NCI-H2227 (cell line): ENCODE results near the gene BACE1.

Experiments used
- DNase-seq: peaks from one replicate; lab custom pipeline; 2025; ENCODE audit not compliant: unreplicated experiment; lab: John Stamatoyannopoulos, UW

Gene BACE1

DNA sequence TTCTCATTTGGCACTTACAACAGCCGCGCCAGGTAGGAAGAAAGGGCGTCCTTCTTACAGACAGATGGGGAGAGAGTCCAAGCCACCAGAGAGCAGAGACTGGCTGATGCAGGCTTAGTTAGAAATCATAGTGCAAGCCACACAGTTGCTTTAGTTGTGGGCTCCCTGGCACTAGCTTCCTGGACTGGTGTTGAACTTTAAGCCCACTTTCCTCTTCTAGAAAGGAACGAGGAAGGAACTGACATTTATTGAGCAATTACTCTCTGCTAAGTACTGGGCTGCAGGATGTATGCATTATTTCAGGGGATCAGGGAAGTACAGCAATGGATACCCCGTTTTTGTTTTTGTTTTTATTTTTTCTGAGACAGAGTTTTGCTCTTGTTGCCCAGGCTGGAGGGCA lies 3.0 kb downstream of the BACE1 start:
- no peak for DNase-seq

DNA sequence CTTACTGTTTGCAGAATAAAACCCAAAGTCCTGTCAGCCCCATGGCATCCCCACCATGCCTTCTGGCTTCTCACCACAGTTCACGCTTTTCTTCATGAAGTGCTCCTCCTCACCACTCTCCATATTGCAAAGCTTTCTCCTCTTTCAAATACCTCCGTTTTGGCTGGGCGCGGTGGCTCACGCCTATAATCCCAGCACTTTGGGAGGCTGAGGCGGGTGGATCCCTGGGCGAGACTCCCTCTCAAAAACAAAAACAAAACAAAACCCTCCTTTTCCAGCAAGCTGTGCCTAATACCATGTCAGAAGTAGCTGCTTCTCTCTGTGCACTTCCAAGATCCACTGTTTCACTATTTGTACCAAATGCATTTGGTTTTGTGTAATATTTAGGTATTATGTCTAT lies 6.7 kb downstream of the BACE1 start:
- no peak for DNase-seq

DNA sequence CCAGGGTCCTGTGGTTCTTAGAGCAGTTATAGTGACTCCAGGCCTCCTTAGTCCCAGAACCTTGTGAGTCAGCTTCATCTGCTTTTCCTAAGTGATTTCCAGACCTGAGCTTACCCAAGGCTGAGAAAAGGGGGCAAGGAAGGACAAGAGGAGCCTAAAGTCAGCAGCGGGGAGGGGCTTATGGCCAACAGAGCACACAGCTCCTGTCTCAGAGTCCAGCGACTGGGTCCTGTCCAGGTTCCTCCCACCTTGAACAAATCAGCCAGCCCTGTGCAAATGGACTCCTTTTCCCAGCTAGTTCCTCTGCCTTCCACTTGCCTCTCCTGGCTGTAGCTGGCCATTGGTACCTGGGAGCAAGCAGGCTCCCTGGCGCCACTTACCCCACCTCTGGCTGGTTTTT lies 10.9 kb downstream of the BACE1 start:
- DNase-seq: no peak

DNA sequence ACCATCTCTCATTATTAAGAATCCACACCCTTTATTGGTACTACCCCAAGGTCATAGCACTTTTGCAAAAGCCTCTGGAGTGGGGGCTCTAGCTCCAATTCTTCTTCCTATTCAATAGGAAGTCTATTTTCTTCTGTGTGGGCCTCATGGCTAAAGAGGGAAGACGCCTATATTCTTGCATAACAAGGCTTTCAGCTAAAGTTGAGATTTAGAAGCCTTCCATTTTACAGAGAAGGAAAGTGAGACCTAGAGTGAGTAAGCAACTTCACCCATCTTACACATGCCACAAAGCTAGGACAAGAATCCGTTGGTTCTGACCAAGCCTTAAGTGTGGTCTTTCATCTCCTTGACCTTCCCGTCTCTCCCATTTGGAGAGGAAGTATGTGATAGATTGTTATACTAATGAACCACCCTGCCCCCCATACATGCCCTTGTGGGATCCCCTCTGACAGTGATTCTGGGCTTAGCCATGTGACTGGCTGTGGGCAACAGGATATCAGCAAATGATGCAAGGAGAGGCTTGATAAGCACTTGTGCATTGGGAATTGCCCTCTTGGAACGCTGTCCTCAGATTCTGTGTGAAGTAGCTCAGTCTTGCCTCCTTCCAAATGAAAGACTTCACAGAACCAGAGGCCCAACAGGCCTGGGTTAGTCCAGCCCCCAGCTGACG lies 12.3 kb downstream of the BACE1 start:
- no peak for DNase-seq

DNA sequence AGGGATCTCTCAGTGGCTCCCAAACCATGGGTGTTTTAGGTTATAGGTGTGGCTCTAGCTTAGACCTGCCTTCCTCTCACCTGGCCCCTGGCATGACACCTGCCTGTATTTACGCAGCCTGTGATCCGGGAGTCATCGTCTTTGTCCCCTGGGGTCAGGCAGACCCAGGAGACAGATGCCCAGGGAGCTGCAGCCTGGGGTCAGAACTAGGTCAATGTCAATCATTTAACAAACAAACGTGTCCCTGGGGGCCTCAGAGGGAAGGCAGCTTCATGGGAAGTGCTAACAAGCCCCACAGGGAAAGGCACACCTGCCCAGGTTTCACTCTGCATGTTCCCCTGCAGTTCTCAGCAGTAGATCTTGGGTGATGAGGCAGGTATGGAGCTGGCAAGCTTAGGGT lies 13.0 kb downstream of the BACE1 start:
- DNase-seq: no peak

DNA sequence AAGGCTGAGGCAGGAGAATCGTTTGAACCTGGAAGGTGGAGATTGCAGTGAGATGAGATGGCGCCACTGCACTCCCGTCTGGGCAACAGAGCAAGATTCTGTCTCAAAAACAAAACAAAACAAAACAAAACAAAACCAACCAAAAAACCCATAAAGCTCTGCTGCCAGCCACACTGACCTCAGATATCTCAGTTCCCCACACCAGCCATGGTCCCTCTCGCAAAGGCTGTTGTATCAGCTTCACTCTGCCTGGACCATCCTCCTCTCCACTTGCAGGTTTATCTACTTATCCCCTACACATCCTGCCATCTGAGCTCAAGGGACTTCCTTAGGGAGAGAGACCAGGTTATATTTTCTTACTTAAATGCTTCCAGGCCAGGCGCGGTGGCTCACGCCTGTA lies 13.8 kb downstream of the BACE1 start:
- no peak for DNase-seq

DNA sequence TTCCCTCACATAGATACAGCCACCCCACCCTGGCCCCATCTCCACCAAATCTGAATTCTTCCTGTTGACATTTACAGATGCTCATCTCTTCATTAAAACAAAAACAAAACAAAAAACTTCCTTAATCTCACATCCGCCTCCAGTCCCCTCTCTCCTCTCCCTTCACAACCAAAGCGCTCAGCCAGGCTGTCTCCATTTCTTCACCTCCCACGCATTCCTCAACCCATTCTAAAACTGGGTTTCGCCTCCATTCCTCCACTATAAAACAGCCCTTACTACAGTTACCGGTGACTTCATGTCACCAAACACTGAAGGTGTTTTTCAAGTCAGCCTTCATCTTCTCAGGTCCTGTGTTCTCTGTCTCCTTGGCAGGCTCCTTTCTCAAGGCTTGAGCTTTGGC lies 15.3 kb downstream of the BACE1 start:
- no peak for DNase-seq

DNA sequence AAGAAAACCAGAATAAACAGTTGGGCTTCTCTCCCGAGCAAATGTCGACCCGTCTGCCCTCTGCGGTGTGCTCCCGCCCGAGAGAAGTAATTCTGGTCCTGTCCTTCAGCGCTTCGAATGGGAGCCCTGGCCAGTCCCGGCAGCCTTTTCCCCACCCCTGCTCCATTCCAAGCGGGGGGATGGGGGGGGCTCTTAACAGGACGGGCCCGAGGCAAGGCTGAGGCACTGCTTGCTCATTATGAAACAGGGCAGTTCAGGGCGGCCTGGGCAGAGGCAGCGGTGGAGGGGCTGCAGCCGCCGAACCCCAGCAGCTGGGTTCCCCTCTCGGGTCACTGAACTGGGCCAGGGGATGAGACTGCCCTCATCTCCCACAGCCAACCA lies 15.8 kb downstream of the BACE1 start:
- DNase-seq: peak; percentile 48

DNA sequence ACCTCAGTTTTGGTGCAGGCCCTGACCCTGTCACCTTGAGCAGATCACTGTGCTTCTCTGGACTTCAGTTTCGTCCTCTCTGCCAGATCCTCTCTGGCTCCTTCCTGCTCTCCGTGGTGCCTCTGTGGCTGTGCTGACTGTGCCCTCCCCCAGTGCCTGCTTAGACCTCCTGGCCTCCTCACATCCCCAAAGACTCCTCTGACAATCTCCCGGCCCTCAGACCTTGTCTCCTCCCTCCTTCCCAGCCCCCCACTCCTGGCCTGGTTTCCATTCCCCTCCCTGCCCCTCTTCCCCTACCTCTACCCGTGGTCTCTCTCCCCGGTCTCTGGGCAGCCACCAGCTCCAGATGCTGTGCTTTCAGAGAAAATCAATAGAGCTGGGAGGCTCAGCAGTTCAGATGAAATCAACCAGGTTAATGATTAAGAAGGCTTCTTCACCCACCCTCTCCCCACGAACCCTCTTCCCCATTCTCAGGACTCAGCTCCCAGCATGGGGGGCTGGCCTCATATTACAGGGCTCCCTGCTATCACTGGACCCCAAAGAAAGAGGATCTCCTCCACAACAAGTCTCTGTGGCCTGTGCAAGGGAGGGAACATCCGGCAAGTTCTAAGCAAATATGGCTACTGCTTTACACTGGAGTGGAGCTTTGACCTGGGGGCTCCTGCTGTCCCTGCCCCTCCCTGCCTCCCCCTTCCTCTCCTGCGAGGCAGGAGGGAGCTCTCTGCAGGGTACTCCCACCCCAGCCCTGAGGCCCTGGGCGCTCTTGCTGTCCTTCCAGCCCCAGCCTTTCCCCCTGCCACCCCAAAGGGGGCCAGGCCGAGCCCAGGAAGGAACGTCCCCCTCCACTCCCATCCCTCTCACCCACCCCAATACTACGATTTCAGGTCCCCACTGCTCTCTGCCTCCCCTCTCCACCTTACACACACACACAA lies 16.4 kb downstream of the BACE1 start:
- peak; percentile 37 for DNase-seq

DNA sequence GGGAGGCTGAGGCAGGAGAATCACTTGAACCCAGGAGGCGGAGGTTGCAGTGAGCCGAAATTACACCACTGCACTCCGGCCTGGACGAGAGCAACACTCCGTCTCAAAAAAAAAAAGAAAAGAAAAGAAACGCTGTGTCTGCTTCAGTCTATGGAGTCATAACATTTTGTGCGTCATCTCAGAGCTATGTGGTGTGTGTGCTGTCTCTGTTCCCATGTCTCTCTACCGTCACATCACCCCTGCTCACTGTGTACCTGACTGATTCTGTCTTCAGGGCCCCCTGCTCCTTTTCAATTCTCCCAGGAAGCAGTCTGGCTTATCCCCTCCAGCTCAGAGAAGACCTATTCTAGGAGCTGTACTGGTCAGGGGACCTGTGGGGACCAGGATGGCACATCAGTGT lies 17.9 kb downstream of the BACE1 start:
- DNase-seq: no peak

DNA sequence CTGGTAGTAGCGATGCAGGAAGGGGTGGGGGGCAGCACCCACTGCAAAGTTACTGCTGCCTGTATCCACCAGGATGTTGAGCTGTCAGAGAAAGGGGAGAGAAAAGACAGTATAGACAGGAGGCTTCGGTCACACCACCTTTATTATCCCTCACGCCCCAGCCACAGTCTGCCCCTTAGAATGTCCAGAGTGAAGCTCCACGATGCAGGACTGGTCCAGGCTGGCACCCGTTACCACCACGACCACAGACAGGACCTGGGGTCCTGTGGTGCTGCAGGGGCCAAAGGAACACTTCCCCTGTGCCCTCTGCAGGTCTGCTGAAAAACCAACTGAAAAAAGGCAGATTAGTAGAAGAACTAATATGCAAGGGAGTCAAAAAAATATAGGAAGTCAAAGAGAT lies 19.2 kb downstream of the BACE1 start:
- DNase-seq: no peak

DNA sequence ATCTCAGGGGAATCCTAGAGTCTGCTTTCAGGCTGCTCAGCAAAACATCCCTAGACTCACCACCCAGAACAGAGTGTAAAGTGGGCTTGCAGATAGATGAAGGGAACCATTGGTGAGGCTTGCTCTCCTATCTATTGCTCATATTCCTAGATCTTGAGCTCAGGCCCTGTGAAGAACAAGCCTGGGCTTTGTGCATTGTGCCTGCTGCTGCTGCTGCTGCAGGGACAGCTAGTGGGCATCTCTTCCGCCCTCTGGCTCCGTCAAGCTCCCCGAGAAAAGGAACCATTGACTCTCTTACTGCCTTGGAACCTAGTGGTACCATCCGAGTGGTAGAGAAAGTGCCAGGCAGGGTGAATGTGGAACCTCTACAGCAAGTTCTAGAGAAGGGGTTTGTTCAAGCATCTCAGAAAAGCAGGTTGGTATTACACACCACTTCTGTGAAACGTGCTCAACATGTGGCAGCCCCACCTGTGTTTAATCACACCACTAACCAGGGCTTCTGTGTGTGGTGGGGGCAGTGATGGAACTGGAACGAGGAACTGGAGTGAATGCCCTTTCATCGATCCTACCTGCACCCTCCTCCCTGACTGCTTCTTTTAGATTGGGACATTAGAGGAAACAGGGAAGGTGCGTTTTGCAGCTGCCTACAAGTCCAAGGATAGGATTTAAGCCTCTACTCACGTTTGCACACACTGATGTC lies 20.5 kb downstream of the BACE1 start:
- no peak for DNase-seq

DNA sequence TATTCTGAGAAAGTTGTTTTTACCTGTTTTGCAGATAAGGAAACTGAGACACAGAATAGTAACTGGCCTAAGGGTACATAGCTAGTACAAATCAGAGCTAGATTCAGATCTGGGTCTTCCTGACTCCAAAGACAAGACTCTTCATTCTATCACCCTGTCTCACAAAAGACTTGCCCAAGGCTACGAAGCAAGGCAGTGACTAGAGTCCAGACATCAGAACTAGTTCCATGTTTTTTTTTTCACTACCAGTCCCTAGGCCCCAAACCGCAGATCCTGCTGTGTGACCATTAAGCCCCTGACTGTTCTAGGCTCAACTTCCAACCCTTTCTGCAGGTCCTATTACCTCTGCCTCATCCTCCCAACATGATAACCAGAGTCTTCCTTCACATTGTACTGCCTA lies 23.4 kb downstream of the BACE1 start:
- no peak for DNase-seq

DNA sequence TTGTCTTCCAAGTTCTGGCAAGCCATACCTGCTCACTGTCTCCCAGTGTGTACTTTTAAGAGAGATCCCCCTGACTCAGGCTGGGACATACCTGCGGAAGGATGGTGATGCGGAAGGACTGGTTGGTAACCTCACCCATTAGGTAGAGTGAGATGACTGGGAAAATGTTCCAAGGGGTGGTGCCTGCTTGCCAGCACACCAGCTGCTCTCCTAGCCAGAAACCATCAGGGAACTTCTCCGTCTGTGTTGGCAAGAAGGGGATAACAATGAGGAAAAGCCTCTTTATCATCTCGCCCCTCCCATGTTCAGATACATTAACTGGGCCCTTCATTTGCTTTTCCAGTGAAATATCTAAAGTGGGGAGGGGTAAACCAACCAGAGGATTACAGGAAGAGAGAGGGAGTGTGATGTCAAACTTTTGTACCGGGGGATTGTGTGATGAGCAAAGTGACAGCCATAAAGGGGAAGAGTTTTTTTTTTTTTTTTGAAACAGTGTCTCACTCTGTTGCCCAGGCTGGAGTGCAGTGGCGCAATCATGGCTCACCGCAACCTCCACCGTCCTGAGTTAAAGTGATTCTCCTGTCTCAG lies 25.2 kb downstream of the BACE1 start, which contains the start of gene BACE1-AS:
BACE1-AS (plus strand) TSS at position 538 of the 588 bp plus-strand sequence.
- no peak for DNase-seq

DNA sequence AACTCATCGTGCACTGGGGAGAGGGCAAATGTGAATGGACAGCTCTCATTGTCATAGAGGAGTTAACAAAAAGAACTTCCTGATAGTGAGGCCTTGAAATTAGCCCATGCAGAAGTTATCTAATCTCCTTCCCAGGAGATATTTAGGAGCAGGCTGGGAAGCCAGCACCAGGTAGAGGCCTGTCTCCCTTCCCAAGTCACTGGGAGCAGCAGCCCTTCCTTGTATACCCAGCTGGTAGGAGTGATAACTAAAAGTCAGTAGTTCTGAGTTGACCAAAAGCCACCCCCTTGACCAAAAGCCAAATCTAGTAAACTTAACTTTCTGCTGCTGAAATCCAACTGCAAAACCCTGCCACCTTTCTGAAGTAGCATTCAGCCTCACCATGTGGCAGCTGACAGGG lies 26.3 kb downstream of the BACE1 start:
- DNase-seq: no peak

DNA sequence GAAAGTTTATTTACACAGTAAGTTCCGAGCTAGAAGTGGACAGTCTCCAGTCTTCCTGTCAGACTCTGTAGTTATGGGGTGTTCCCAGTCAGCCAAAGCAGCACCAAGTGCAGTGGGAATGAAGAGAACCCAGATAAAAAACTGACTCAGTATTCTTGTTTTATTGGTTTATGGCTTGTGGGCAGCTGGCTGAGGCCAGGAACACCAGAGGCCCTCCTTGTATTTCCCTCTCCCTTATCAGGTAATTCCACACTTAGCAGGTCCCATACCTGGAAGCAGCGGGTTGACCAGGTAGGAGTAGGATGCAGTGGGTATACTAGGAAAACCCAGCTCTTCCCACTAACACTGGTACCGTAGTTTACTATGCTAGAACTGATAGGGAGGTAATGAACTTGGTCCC lies 28.4 kb downstream of the BACE1 start:
- no peak for DNase-seq

DNA sequence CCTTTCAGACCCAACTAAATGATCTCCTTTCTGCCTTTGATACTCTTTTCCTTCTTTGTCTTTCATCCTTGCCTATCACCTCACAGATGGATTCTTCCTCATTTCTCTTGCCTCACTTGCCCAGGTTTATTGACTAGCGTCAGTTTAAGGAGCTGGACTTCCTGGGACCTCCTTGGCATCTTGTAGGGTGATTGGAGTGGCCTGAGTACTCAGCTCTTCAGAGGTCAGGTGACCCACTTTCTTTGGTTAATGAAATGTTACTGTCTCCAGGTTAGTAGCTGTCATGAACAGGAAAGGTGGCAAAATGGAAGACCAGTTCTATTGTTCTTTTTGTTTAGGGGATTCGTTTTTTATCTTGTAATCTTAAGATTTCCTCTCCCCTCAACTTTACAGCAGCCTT lies 29.5 kb downstream of the BACE1 start:
- DNase-seq: no peak

DNA sequence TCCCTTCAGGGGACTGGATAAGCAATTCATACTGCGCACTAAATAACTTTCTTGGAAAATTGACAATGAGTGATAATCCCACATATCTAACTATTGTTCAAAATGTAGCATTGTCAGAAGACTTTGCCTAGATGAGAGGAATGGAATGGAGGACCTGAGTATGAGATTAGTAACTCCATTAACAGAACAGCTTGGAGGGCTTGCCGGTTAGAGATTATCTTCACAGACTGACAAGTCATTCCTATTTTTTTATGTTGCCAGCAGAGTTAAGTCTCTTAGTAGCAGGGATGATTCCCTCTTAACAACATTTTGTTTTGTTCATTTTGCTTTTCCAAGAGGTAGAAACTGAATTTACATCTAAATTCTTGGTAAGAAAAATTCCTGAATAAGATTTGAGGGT lies 32.0 kb downstream of the BACE1 start:
- DNase-seq: no peak

DNA sequence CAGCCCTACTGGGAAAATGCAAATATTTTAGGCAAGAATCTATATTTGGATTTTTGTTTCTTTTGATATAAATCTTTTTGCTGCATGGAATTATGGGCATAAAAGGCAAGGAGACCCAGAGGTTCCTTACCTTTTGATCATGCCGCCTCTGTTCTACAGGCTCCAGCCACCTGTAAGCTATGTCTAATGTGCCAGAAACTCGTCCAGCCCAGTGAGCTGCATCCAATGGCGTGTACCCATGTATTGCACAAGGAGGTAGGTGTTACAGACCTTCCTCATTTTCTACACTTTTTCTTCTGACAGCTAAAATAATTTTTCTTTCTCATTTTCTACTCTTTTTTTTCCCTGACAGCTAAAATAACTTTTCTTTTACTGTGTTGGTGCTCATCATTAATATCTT lies 33.1 kb downstream of the BACE1 start:
- DNase-seq: no peak

DNA sequence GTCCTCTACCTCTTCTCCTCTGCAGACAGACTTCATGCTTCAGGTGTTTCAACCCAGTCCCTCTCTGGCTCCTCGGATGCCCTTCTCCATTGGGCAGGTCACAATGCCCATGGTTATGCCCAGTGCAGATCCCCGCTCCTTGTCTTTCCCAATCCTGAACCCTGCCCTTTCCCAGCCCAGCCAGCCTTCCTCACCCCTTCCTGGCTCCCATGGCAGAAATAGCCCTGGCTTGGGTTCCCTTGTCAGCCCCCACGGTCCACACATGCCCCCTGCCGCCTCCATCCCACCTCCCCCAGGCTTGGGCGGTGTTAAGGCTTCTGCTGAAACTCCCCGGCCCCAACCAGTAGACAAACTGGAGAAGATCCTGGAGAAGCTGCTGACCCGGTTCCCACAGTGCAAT lies 34.2 kb downstream of the BACE1 start:
- no peak for DNase-seq

DNA sequence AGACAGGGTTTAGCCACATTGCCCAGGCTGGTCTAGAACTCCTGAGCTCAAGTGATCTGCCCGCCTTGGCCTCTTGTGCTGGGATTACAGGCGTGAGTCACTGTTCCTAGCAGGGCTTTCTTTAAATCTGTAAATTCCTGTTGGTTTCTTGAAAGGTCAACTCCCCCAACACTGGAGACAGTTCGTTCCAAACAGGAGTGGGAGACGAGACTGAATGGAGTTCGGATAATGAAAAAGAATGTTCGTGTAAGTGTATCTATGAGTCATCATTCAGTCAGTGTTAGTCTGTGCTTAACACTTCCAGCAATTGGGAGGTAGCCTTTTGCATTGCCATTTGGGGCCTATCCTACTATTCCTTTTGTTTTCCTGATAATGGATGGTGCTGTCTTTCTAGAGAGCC lies 34.9 kb downstream of the BACE1 start:
- peak; percentile 18 for DNase-seq
